Psoas muscle (tissue), 8 donors: ENCODE results near the gene DSG2. TPM values are rescaled to one million over a fixed set of nuclear protein-coding genes. Genes with fewer than 3 reads are reported as not detected.

Experiments
- ATAC-seq, 4 donors: fragments of 200-7000 bp; cut with Tn5 transposase; one replicate each; pipeline ENCODE4 v1.9.1; 2020; ENCODE audit warnings: moderate library complexity in 3 of 4, mild to moderate bottlenecking in 2 of 4
- DNase-seq, 2 donors: peaks; one replicate each; pipeline ENCODE4 v3.0.0-alpha.2; 2020
- H3K27ac ChIP-seq: fragments of 200-600 bp; one replicate; pipeline ENCODE4 v1.8.0; 2022
- H3K27me3 ChIP-seq, 3 donors: fragments of 200-600 bp in 1 of 3; one replicate each; pipeline versions ENCODE4 v1.6.1 to v1.8.0; 2013 to 2022; ENCODE audit warnings: low read length in 2 of 3, mild to moderate bottlenecking in 2 of 3, moderate library complexity in 1 of 3; ENCODE audit not compliant: insufficient read depth in 3 of 3
- H3K36me3 ChIP-seq, 2 donors: fragments of 200-600 bp in 1 of 2; one replicate each; pipeline versions ENCODE4 v1.6.1 to v1.8.0; 2013 to 2022; ENCODE audit warnings: low read depth in 1 of 2, mild to moderate bottlenecking in 1 of 2, moderate library complexity in 1 of 2; ENCODE audit not compliant: insufficient read depth in 1 of 2
- H3K4me1 ChIP-seq: fragments of 200-600 bp; one replicate; pipeline ENCODE4 v1.8.0; 2022
- H3K4me3 ChIP-seq: fragments of 200-600 bp; one replicate; pipeline ENCODE4 v1.8.0; 2022; ENCODE audit warnings: mild to moderate bottlenecking
- H3K9me3 ChIP-seq: fragments of 200-600 bp; one replicate; pipeline ENCODE4 v1.8.0; 2022
- CTCF ChIP-seq: fragments of 200-600 bp; IDR thresholded peaks from one replicate; pipeline ENCODE4 v1.8.0; 2022; ENCODE audit warnings: antibody characterized with exemption
- WGBS, 3 donors: extraction: QIAGEN DNeasy Blood & Tissue Kit; methylation state at CpG; one replicate each; pipeline versions ENCODE4 v1.1.6 to v1.1.7; 2013; 5-methylcytosine and 5-hydroxymethylcytosine counted together
- intact Hi-C, 2 donors: fragments of 100-400 bp; cut with DNase I; formaldehyde crosslinking; loops; one replicate each; pipeline versions ENCODE4 v1.11.0 to v1.14.2; 2022
- polyA plus RNA-seq, 3 donors: library from polyadenylated mRNA; stranded (reverse); fragments of 200-250 nt; gene quantifications; one replicate each; pipeline ENCODE4 v1.2.3, GENCODE V29; 2013
- total RNA-seq, 4 donors: library from RNA; stranded (reverse); fragmentation: NEBNext Ultra II Directional in 2 of 4; extraction: Animal tissue kit (Norgen Biotek cat#: 25700) in 2 of 4; gene quantifications; one replicate each; pipeline versions ENCODE4 v1.2.1 to v1.2.4, GENCODE V29; 2021 to 2023
- donor health status: healthy with polysubstance abuse.
- donor health status: DM: no; HTN: no; CAD: no; lungs with moderate emphysema.
- donor health status: Bipolar disorder and iron deficiency.
- donor health status: healthy.
- donor health status: DM: yes; HTN: yes; CAD: no.
- donor health status: DM: no; HTN: no; CAD: no.
- donor health status: DM: no; HTN: no; CAD: no.
- donor health status: DM: yes; HTN: yes; CAD: no.

The DSG2 gene
- total and polyA plus RNA-seq, 7 donors: 0.33 to 1.8 (median 0.93) TPM

GRCh38 chr18:31566576-31567306 lies 68.8 kb downstream of the DSG2 start:
- H3K27me3 ChIP-seq: peaks cover 0 to 4% (median 0%) of the 10 kb centered on the region in 3 donors

DNA sequence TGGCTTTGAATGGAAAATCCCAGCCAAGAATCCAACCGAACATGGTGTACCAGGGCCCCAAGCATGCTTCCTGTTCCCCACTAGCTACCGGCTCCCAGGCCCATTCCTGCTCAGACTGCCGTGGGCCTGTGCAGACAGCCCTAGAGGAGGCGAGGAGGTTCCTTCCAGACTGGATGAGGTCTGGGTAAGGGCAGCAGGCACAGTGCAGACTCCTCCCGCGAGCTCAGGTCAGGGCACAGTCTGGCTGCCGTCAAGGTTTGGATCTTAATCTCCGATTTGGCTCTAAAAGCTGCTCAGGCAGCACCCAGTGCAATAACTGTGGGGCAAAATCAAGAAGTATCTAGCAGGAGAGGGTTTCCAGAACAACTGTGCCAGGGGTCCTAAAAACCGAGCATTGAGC lies 74.4 kb downstream of the DSG2 start:
- H3K27me3 ChIP-seq: no peaks in the 10 kb centered on the region
- no peak overlapping the region for H3K4me3 ChIP-seq
- ATAC-seq: no peak
- intact Hi-C loops: no loop called here
- no peaks in the 10 kb centered on the region for H3K9me3 ChIP-seq
- H3K4me1 ChIP-seq: no peaks in the 10 kb centered on the region
- no peak for TF ChIP-seq CTCF
- no peak overlapping the region for H3K27ac ChIP-seq
- no peaks in the 10 kb centered on the region for H3K36me3 ChIP-seq
- WGBS, 3 donors: 69 to 81% (median 74%) methylated on average over 9 of the region's 9 CpGs
- DNase-seq: no peak

More at GRCh38 chr18:31566576-31567306, 68.8 kb downstream of the DSG2 start:
- Histone ChIP-seq H3K9me3 (no peaks in the 10 kb centered on the region), H3K27ac (no peak overlapping the region), H3K4me3 (no peak overlapping the region), H3K36me3 (no peaks in the 10 kb centered on the region), H3K4me1 (no peaks in the 10 kb centered on the region)
- intact Hi-C loops: no loop called here
- no peak for TF ChIP-seq CTCF
- DNase-seq (no peak), ATAC-seq (no peak)
- 45 to 63% (median 56%) methylated on average over 4 of the region's 4 CpGs for WGBS, 3 donors

GRCh38 chr18:31573051-31573450 lies 75.1 kb downstream of the DSG2 start:
- no peaks in the 10 kb centered on the region for H3K9me3 ChIP-seq
- DNase-seq (no peak), ATAC-seq (no peak)
- H3K27me3 ChIP-seq: no peaks in the 10 kb centered on the region
- WGBS, 3 donors: 79 to 93% (median 88%) methylated on average over 3 of the region's 3 CpGs
- no peaks in the 10 kb centered on the region for H3K4me1 ChIP-seq
- H3K4me3 ChIP-seq: no peak overlapping the region
- H3K27ac ChIP-seq: no peak overlapping the region
- intact Hi-C loops: no loop called here
- no peak for TF ChIP-seq CTCF
- no peaks in the 10 kb centered on the region for H3K36me3 ChIP-seq

DNA sequence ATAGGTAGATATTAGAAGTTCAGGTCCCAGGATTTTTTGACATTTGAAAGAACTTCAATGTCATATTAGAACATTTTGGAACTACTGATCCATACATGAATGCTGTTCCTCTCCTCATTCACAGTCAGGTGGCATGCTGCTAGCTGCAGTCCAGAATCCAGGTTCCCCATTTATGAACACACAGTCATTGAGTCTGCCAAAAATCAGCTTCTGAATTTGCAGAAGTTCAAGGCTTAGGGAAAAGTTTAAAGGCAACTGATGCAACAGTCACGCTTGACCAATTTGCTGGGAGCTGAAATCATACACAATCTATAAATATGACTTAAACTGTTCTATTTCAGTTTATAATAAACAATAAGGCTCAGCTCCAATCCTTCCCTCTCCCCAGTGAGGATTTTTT lies 76.4 kb downstream of the DSG2 start:
- TF ChIP-seq CTCF: no peak
- H3K9me3 ChIP-seq: no peaks in the 10 kb centered on the region
- 71 to 92% (median 83%) methylated on average over 1 of the region's 1 CpG for WGBS, 3 donors
- H3K27ac ChIP-seq: no peak overlapping the region
- no peak for ATAC-seq
- DNase-seq: no peak
- H3K36me3 ChIP-seq: no peaks in the 10 kb centered on the region
- H3K4me3 ChIP-seq: no peak overlapping the region
- H3K4me1 ChIP-seq: no peaks in the 10 kb centered on the region
- intact Hi-C loops: no loop called here
- H3K27me3 ChIP-seq: no peaks in the 10 kb centered on the region
